IPS-18c (cell line): ENCODE measurements around the gene ARNT2.

Source experiments
- H3K4me3 ChIP-seq: 2 replicates; pipeline ENCODE4 v1.7.0; 2013; ENCODE audit warnings: low read depth, mild to moderate bottlenecking, low read length, moderate library complexity; ENCODE audit not compliant: insufficient read depth
- H3K9me3 ChIP-seq: one replicate; pipeline ENCODE4 v1.6.1; 2013; ENCODE audit warnings: mild to moderate bottlenecking, low read length, moderate library complexity; ENCODE audit not compliant: control insufficient read depth, insufficient read depth

The ARNT2 gene

GRCh38 chr15:80580536-80581260 is 176.5 kb downstream of the ARNT2 start:
- H3K4me3 ChIP-seq: no peak overlapping the region

GRCh38 chr15:80581976-80582375 is 177.8 kb downstream of the ARNT2 start:
- Histone ChIP-seq H3K4me3 (no peak overlapping the region), H3K9me3 (no peaks in the 10 kb centered on the region)

More at GRCh38 chr15:80580536-80581260, 176.5 kb downstream of the ARNT2 start:
- H3K9me3 ChIP-seq: no peaks in the 10 kb centered on the region

GRCh38 chr15:80582816-80583423 is 178.7 kb downstream of the ARNT2 start:
- Histone ChIP-seq H3K9me3 (no peaks in the 10 kb centered on the region), H3K4me3 (no peak overlapping the region)

GRCh38 chr15:80584561-80584964 is 180.4 kb downstream of the ARNT2 start:
- Histone ChIP-seq H3K9me3 (no peaks in the 10 kb centered on the region), H3K4me3 (no peak overlapping the region)

GRCh38 chr15:80584973-80585525 is 180.9 kb downstream of the ARNT2 start:
- Histone ChIP-seq H3K4me3 (no peak overlapping the region), H3K9me3 (no peaks in the 10 kb centered on the region)

GRCh38 chr15:80585544-80586018 is 181.4 kb downstream of the ARNT2 start:
- H3K4me3 ChIP-seq: no peak overlapping the region
- H3K9me3 ChIP-seq: no peaks in the 10 kb centered on the region

GRCh38 chr15:80586161-80586560 is 182.0 kb downstream of the ARNT2 start:
- no peaks in the 10 kb centered on the region for H3K9me3 ChIP-seq
- no peak overlapping the region for H3K4me3 ChIP-seq

GRCh38 chr15:80587007-80587406 is 182.8 kb downstream of the ARNT2 start:
- Histone ChIP-seq H3K4me3 (no peak overlapping the region), H3K9me3 (no peaks in the 10 kb centered on the region)

- Histone ChIP-seq H3K4me3 (no peak overlapping the region), H3K9me3 (no peaks in the 10 kb centered on the region)
These were observed 183.8 kb downstream of the ARNT2 start for GRCh38 chr15:80587816-80588456.

- Histone ChIP-seq H3K4me3 (no peak overlapping the region), H3K9me3 (no peaks in the 10 kb centered on the region)
These were observed 184.6 kb downstream of the ARNT2 start for GRCh38 chr15:80588801-80589200.

- Histone ChIP-seq H3K9me3 (no peaks in the 10 kb centered on the region), H3K4me3 (no peak overlapping the region)
These were observed 186.7 kb downstream of the ARNT2 start for GRCh38 chr15:80590761-80591355.

- Histone ChIP-seq H3K9me3 (no peaks in the 10 kb centered on the region), H3K4me3 (no peak overlapping the region)
These were observed 187.3 kb downstream of the ARNT2 start for GRCh38 chr15:80591471-80591870.

GRCh38 chr15:80591938-80592825 is 188.0 kb downstream of the ARNT2 start:
- Histone ChIP-seq H3K9me3 (no peaks in the 10 kb centered on the region), H3K4me3 (no peak overlapping the region)

GRCh38 chr15:80593486-80594030 is 189.4 kb downstream of the ARNT2 start:
- Histone ChIP-seq H3K4me3 (no peak overlapping the region), H3K9me3 (no peaks in the 10 kb centered on the region)

- H3K9me3 ChIP-seq: no peaks in the 10 kb centered on the region
- H3K4me3 ChIP-seq: no peak overlapping the region
These were observed 190.1 kb downstream of the ARNT2 start for GRCh38 chr15:80594091-80594889.

- Histone ChIP-seq H3K4me3 (no peak overlapping the region), H3K9me3 (no peaks in the 10 kb centered on the region)
These were observed 191.2 kb downstream of the ARNT2 start for GRCh38 chr15:80595396-80595795.
